Measurements from ENCODE around the gene PPP1R12C.
"Not testable (repeated sequence)": the region's sequence is repeated elsewhere in the genome, so short reads cannot be mapped to it uniquely, and the experiment has no call there.

The PPP1R12C gene

GRCh38 chr19:55158848-55159749 is 41.7 kb upstream of the PPP1R12C start:
- no peak overlapping the region for H3K4me3 ChIP-seq (ENCODE audit: insufficient read length, low read depth)
- no peak for TF ChIP-seq YY1 (IDR thresholded peaks at IDR 0.05; ENCODE audit: insufficient read depth, insufficient read length)
- no peak for TF ChIP-seq SUZ12 (IDR thresholded peaks at IDR 0.05; ENCODE audit: extremely low read depth, insufficient read depth, insufficient read length)
- TF ChIP-seq ZNF274 (IDR thresholded peaks at IDR 0.05; ENCODE audit: low read depth, low read length): no peak
- no peaks in the 10 kb centered on the region for H3K9me3 ChIP-seq (ENCODE audit: insufficient read depth, low read length)
- peaks cover 5% of the 10 kb centered on the region for H3K4me1 ChIP-seq (ENCODE audit: insufficient read depth, insufficient read length)
- no peaks in the 10 kb centered on the region for H3K36me3 ChIP-seq (ENCODE audit: insufficient read depth, insufficient read length, low read length)
- H3K9ac ChIP-seq (ENCODE audit: insufficient read length, low read depth): peak overlapping the region; percentile 67
- no peak for DNase-seq (ENCODE audit: low read depth, low spot score)
- H3K27me3 ChIP-seq (ENCODE audit: insufficient read depth, insufficient read length): no peaks in the 10 kb centered on the region

- Histone ChIP-seq H3K4me3 (ENCODE audit: insufficient read length, low read depth) (no peak overlapping the region), H3K4me1 (ENCODE audit: insufficient read depth, insufficient read length) (peaks cover 5% of the 10 kb centered on the region), H3K36me3 (ENCODE audit: insufficient read depth, insufficient read length, low read length) (no peaks in the 10 kb centered on the region), H3K9ac (ENCODE audit: insufficient read length, low read depth) (no peak overlapping the region), H3K27me3 (ENCODE audit: insufficient read depth, insufficient read length) (no peaks in the 10 kb centered on the region), H3K9me3 (ENCODE audit: insufficient read depth, low read length) (no peaks in the 10 kb centered on the region)
- no peak for DNase-seq (ENCODE audit: low read depth, low spot score)
- no peak for TF ChIP-seq ZNF274 (IDR thresholded peaks at IDR 0.05; ENCODE audit: low read depth, low read length)
- TF ChIP-seq YY1 (IDR thresholded peaks at IDR 0.05; ENCODE audit: insufficient read depth, insufficient read length): no peak
- no peak for TF ChIP-seq SUZ12 (IDR thresholded peaks at IDR 0.05; ENCODE audit: extremely low read depth, insufficient read depth, insufficient read length)
Measured at GRCh38 chr19:55158423-55158822, 41.0 kb upstream of the PPP1R12C start.

GRCh38 chr19:55157064-55157908 is 39.8 kb upstream of the PPP1R12C start, which contains the start of gene TNNI3:
TSS of gene TNNI3 (minus strand) at chr19:55157732. CDS start at chr19:55157589, 143 bp downstream.
- Histone ChIP-seq H3K9me3 (ENCODE audit: insufficient read depth, low read length) (no peaks in the 10 kb centered on the region), H3K27me3 (ENCODE audit: insufficient read depth, insufficient read length) (no peaks in the 10 kb centered on the region), H3K9ac (ENCODE audit: insufficient read length, low read depth) (no peak within 1 kb of the TSS), H3K4me1 (ENCODE audit: insufficient read depth, insufficient read length) (peaks cover 5% of the 10 kb centered on the region), H3K36me3 (ENCODE audit: insufficient read depth, insufficient read length, low read length) (no peaks in the 10 kb centered on the region), H3K4me3 (ENCODE audit: insufficient read length, low read depth) (no peak within 1 kb of the TSS)
- no peak for TF ChIP-seq ZNF274 (IDR thresholded peaks at IDR 0.05; ENCODE audit: low read depth, low read length)
- no peak for TF ChIP-seq SUZ12 (IDR thresholded peaks at IDR 0.05; ENCODE audit: extremely low read depth, insufficient read depth, insufficient read length)
- TF ChIP-seq YY1 (IDR thresholded peaks at IDR 0.05; ENCODE audit: insufficient read depth, insufficient read length): no peak
- DNase-seq (ENCODE audit: low read depth, low spot score): no peak

- DNase-seq (ENCODE audit: low read depth, low spot score): no peak
- peak overlapping the region; percentile 22 for H3K4me3 ChIP-seq (ENCODE audit: insufficient read length, low read depth)
- no peaks in the 10 kb centered on the region for H3K9me3 ChIP-seq (ENCODE audit: insufficient read depth, low read length)
- no peaks in the 10 kb centered on the region for H3K36me3 ChIP-seq (ENCODE audit: insufficient read depth, insufficient read length, low read length)
- H3K27me3 ChIP-seq (ENCODE audit: insufficient read depth, insufficient read length): no peaks in the 10 kb centered on the region
- H3K9ac ChIP-seq (ENCODE audit: insufficient read length, low read depth): peak overlapping the region; percentile 50
- peaks cover 5% of the 10 kb centered on the region for H3K4me1 ChIP-seq (ENCODE audit: insufficient read depth, insufficient read length)
- TF ChIP-seq SUZ12 (IDR thresholded peaks at IDR 0.05; ENCODE audit: extremely low read depth, insufficient read depth, insufficient read length): no peak
- no peak for TF ChIP-seq ZNF274 (IDR thresholded peaks at IDR 0.05; ENCODE audit: low read depth, low read length)
- no peak for TF ChIP-seq YY1 (IDR thresholded peaks at IDR 0.05; ENCODE audit: insufficient read depth, insufficient read length)
Measured at GRCh38 chr19:55156202-55157063, 39.0 kb upstream of the PPP1R12C start.

- H3K4me1 ChIP-seq (ENCODE audit: insufficient read depth, insufficient read length); DNase-seq (ENCODE audit: low read depth, low spot score); H3K36me3 ChIP-seq (ENCODE audit: insufficient read depth, insufficient read length, low read length); H3K9me3 ChIP-seq (ENCODE audit: insufficient read depth, low read length); H3K27me3 ChIP-seq (ENCODE audit: insufficient read depth, insufficient read length): not testable (repeated sequence)
- H3K4me3 ChIP-seq (ENCODE audit: insufficient read length, low read depth): peak overlapping the region; percentile 22
- peak overlapping the region; percentile 50 for H3K9ac ChIP-seq (ENCODE audit: insufficient read length, low read depth)
Measured at GRCh38 chr19:55155784-55156183, 38.3 kb upstream of the PPP1R12C start.

- Histone ChIP-seq H3K9ac (ENCODE audit: insufficient read length, low read depth) (no peak overlapping the region), H3K4me1 (ENCODE audit: insufficient read depth, insufficient read length) (peaks cover 6% of the 10 kb centered on the region), H3K36me3 (ENCODE audit: insufficient read depth, insufficient read length, low read length) (no peaks in the 10 kb centered on the region), H3K4me3 (ENCODE audit: insufficient read length, low read depth) (no peak overlapping the region), H3K27me3 (ENCODE audit: insufficient read depth, insufficient read length) (no peaks in the 10 kb centered on the region), H3K9me3 (ENCODE audit: insufficient read depth, low read length) (no peaks in the 10 kb centered on the region)
- TF ChIP-seq SUZ12 (IDR thresholded peaks at IDR 0.05; ENCODE audit: extremely low read depth, insufficient read depth, insufficient read length): no peak
- no peak for TF ChIP-seq YY1 (IDR thresholded peaks at IDR 0.05; ENCODE audit: insufficient read depth, insufficient read length)
- TF ChIP-seq ZNF274 (IDR thresholded peaks at IDR 0.05; ENCODE audit: low read depth, low read length): no peak
- DNase-seq (ENCODE audit: low read depth, low spot score): no peak
Measured at GRCh38 chr19:55153652-55154264, 36.3 kb upstream of the PPP1R12C start.
